WTC11 (cell line): ENCODE data around the gene TTK.

Source experiments
- AFF4 ChIP-seq: sonication (generic); formaldehyde crosslinking; IDR thresholded peaks from 2 replicates; pipeline ENCODE4 v1.8.1; 2023; ENCODE audit warnings: mild to moderate bottlenecking, missing genetic modification reagents, borderline replicate concordance
- ARID4B ChIP-seq: sonication (generic); formaldehyde crosslinking; IDR thresholded peaks from 2 replicates; pipeline ENCODE4 v1.8.0; 2023; ENCODE audit warnings: missing genetic modification reagents, mild to moderate bottlenecking, borderline replicate concordance
- CTCF ChIP-seq: fragments of 200-600 bp; IDR thresholded peaks from 2 replicates; pipeline ENCODE4 v1.8.0; 2022; ENCODE audit warnings: antibody characterized with exemption
- E2F4 ChIP-seq: sonication (generic); formaldehyde crosslinking; IDR thresholded peaks from 2 replicates; pipeline ENCODE4 v1.8.1; 2022; ENCODE audit warnings: low read depth, mild to moderate bottlenecking, moderate library complexity, missing genetic modification reagents, borderline replicate concordance
- FOXK1 ChIP-seq: sonication (generic); formaldehyde crosslinking; IDR thresholded peaks from 2 replicates; pipeline ENCODE4 v1.8.0; 2022; ENCODE audit warnings: mild to moderate bottlenecking, moderate library complexity, missing genetic modification reagents
- HMGA2 ChIP-seq: fragments of 250-450 bp; sonication (Bioruptor Pico); IDR thresholded peaks from 2 replicates; pipeline ENCODE4 v1.4.0; 2021; ENCODE audit warnings: mild to moderate bottlenecking, moderate library complexity
- MLX ChIP-seq: sonication (generic); formaldehyde crosslinking; IDR thresholded peaks from 2 replicates; pipeline ENCODE4 v1.8.1; 2023; ENCODE audit warnings: mild to moderate bottlenecking, missing genetic modification reagents, moderate library complexity
- NFYB ChIP-seq: sonication (generic); formaldehyde crosslinking; conservative IDR thresholded peaks from 2 replicates; pipeline ENCODE4 v1.8.0; 2022; ENCODE audit warnings: low read depth, missing genetic modification reagents
- NR2C2 ChIP-seq: sonication (generic); formaldehyde crosslinking; IDR thresholded peaks from 2 replicates; pipeline ENCODE4 v1.8.0; 2022; ENCODE audit warnings: mild to moderate bottlenecking, missing genetic modification reagents
- NR3C1 ChIP-seq: sonication (generic); formaldehyde crosslinking; conservative IDR thresholded peaks from 2 replicates; pipeline ENCODE4 v1.8.1; 2023; ENCODE audit warnings: low read depth, mild to moderate bottlenecking, missing genetic modification reagents
- OVOL2 ChIP-seq: fragments of 250-450 bp; sonication (Bioruptor Pico); IDR thresholded peaks from 2 replicates; pipeline ENCODE4 v1.9.0; 2021; ENCODE audit warnings: mild to moderate bottlenecking, borderline replicate concordance
- PRRX2 ChIP-seq: fragments of 250-450 bp; sonication (Bioruptor Pico); IDR thresholded peaks from 2 replicates; pipeline ENCODE4 v1.8.0; 2021; ENCODE audit warnings: mild to moderate bottlenecking
- ZNF121 ChIP-seq: sonication (generic); formaldehyde crosslinking; IDR thresholded peaks from 2 replicates; pipeline ENCODE4 v1.8.0; 2023; ENCODE audit warnings: missing genetic modification reagents
- ZNF532 ChIP-seq: fragments of 250-450 bp; sonication (Bioruptor Pico); IDR thresholded peaks from 2 replicates; pipeline ENCODE4 v1.9.0; 2021; ENCODE audit warnings: mild to moderate bottlenecking, borderline replicate concordance

GRCh38 chr6:80028589-80028988, 24.1 kb downstream of the TTK start:
- no peak for TF ChIP-seq PRRX2 (CRISPR knock-in tag)
- TF ChIP-seq NFYB (CRISPR knock-in tag): no peak
- no peak for TF ChIP-seq CTCF
- no peak for TF ChIP-seq ZNF121 (CRISPR knock-in tag)
- no peak for TF ChIP-seq NR2C2
- TF ChIP-seq NR3C1 (CRISPR knock-in tag): no peak
- TF ChIP-seq HMGA2 (CRISPR knock-in tag): no peak
- TF ChIP-seq AFF4 (CRISPR knock-in tag): no peak
- no peak for TF ChIP-seq E2F4 (CRISPR knock-in tag)
- TF ChIP-seq ARID4B (CRISPR knock-in tag): no peak
- TF ChIP-seq OVOL2 (CRISPR knock-in tag): no peak
- no peak for TF ChIP-seq ZNF532 (CRISPR knock-in tag)
- TF ChIP-seq FOXK1: no peak
- TF ChIP-seq MLX: no peak
